Skin of body (tissue), 2 donors: ENCODE data around the gene ADGRF1. TPM values are rescaled to one million over a fixed set of nuclear protein-coding genes. Genes with fewer than 3 reads are reported as not detected.
"Not testable (repeated sequence)": the region's sequence is repeated elsewhere in the genome, so short reads cannot be mapped to it uniquely, and the experiment has no call there.

Experiments used
- DNase-seq: peaks from one replicate; lab custom pipeline; 2025; lab: John Stamatoyannopoulos, UW
- total RNA-seq: library from RNA; depleted of rRNA; stranded (reverse); fragments of >200 nt; gene quantifications from one replicate; pipeline ENCODE4 v1.2.3, GENCODE V29; 2014

The ADGRF1 gene
- total RNA-seq: 0.10 TPM

DNA sequence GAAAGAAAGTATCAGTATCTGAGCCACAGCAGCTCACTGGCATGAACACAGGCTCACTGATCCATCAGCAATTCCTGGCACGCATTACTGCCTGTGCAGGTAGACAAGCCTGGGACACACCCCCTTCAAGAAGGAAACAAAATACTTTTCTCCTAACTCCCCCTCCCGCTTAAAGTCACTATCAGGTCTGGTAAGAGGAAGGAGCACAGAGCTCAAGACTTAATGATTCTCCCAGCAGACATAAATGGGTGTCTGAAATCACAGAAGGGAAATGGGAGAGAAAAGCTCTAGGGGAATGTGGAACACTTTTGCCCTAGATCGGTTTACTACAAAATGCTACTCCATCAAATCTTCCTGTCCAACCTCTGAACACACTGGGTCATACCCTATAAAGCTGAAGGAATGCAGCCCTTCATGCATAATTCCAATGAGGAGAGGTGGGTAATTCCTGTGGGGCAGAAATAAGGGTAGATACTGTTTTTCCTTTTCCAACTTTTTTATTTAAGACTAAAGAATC, at the start of gene ADGRF1:
Gene ADGRF1 (minus strand): TSS at position 58 of the 517 bp plus-strand sequence. CDS start 13,271 bp downstream, outside the sequence.
- no peak for DNase-seq

DNA sequence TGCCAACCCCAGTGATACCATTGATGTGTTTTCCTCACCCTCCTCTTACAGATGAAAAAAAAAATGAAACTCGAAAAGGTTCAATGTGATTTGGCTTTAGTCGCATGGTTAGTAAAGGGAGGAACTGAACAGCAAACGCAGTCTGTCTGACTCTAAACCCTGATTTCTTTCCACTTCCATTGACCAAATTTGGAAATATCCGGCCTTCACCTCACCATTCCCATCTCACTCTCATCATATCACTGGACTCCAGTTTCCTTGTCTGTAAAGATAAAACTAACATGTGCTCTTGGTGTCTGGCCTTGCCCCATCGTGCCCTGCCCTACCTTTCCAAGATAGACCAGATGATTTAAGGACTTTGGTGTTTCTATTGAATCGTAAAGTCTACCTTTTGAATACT, 48.7 kb upstream of the ADGRF1 start:
- DNase-seq: no peak

DNA sequence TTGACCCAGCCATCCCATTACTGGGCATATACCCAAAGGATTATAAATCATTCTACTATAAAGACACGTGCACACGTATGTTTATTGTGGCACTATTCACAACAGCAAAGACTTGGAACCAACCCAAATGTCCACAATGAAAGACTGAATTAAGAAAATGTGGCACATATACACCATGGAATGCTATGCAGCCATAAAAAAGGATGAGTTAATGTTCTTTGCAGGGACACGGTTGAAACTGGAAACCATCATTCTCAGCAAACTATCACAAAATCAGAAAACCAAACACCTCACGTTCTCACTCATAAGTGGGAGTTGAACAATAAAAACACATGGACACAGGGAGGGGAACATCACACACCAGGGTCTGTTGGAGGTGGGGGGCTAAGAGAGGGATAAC, 47.3 kb upstream of the ADGRF1 start:
- not testable (repeated sequence) for DNase-seq

DNA sequence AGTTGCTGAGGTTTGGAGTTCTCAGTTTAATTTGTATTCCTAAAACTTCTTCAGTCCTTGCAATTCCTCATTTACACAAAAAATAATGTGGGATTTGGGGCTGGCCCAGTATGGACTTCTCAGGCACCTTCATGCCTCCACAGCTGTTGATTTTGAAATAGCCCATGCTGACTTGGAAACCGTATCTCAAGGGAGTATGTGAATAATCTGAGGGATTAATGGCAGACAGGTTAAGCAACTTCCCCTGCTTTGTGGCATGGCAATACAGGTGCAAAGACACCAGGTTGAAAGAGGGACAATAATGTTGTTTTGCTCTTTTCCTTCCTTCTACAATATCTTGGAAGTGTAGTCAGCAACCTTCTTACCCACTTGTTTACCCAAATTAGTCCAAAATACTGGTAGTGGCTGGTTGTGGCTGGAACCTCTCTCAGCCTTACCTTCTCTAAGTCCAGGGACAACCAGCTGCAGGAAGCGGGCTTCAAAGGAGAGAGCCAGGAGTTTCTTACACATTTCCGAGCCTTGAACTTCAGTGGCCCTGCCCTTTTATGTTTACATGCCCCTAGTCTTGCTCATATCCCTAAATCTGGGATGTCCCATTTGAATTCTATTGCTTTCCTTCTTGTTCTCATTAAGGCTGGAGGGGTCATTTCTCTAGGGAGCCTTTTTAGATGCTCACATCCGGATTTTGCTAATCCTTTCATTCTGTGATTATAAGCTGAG, 44.1 kb upstream of the ADGRF1 start:
- no peak for DNase-seq

DNA sequence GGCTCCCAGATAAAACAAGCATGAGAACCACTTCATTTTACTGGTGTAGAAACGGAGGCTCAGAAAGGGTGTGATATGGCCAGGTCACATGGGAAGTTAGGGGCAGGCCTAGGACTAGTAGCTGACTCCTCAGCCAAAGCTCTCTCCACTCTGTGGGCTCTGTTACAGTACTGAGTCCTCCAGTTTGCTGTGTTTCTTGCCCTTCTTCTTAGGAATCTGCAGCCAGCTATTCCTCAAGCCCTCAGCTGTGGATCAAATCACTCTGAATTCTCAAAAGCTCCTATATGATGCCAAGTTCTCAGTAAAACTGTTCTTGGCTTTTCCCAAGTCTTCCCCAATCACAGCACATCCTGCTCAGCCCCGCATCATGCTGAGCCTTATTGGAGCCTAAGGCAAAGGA, 42.5 kb upstream of the ADGRF1 start:
- DNase-seq: no peak

DNA sequence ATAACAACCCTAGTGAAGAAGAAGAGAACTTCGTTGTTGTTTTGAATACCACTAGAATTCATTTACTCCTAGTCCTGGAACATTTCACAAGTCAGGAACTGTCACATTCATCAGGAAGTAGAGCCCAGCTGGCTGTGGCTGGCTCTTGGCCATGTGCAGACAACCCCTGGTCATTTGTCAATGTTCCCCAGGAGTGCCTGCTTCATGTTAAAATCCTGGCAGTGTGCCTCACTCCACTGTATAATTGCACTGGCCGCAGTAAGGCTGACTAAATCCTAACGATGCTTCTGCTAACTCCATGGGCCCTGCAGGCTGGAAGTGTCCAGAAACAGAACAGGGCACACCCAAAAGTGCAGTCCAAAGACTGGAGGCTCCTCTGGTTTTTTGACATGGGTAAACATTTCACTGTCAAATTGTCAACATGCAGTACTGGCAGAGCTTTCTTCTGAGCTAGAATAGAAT, 41.5 kb upstream of the ADGRF1 start:
- peak; percentile 74 for DNase-seq

DNA sequence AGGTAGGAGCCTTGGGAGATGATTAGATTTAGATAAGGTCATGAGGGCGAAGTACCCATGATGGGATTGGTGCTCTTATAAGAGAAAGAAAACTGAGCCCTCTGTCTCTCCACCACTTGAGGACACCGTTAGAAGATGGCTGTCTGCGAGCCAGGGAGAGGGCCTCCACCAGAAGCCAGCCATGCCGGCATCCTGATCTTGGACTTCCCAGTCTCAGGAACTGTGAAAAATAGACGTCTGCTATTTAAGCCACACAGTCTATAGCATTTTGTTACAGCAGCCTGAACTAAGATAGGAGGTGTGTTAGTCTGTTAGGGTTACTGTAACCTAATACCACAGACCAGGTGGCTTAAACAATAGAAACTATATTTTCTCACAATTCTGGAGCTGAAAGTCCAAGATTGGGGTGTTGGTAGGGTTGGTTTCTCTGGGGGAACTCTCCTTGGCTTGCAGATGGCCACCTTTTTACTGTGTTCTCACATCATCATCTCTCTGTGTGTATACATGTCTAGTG, 38.0 kb upstream of the ADGRF1 start:
- no peak for DNase-seq

DNA sequence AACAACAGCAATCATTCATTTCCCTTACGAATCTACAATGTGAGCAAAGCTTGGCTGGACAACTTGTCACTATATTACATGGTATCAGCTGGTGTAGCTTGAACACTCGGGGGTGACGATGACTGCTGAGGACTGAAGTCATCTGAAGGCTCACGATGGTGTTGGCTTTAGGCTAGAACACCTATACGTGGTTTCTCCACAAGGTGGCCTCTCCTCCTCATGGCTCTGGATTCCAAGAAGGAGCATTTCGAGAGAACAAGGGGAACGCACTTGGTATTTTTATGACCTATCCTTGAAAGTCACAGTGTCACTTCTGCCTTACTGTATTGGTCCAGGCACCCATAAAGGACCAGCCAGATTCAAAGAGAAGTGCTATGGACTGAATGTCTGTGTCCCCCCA, 37.5 kb upstream of the ADGRF1 start:
- no peak for DNase-seq

DNA sequence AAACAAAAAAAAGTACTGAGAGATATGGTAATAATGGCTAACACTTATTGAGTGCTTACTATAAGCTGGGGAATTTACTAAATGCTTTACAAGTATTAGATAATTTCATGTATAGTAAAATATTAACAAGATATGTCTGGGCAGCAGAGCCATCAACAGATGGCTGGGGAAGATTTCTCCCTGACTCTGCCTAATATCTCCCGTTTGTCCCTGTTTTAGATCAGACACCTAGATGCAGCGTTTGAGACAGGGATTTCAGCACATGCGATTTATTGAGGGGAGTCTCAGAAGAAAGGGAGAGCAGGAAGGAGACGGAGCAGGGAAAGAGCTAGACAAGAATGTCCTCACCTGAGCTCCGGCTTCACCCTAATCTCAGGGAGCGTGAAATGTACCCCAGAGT, 36.9 kb upstream of the ADGRF1 start:
- DNase-seq: no peak

DNA sequence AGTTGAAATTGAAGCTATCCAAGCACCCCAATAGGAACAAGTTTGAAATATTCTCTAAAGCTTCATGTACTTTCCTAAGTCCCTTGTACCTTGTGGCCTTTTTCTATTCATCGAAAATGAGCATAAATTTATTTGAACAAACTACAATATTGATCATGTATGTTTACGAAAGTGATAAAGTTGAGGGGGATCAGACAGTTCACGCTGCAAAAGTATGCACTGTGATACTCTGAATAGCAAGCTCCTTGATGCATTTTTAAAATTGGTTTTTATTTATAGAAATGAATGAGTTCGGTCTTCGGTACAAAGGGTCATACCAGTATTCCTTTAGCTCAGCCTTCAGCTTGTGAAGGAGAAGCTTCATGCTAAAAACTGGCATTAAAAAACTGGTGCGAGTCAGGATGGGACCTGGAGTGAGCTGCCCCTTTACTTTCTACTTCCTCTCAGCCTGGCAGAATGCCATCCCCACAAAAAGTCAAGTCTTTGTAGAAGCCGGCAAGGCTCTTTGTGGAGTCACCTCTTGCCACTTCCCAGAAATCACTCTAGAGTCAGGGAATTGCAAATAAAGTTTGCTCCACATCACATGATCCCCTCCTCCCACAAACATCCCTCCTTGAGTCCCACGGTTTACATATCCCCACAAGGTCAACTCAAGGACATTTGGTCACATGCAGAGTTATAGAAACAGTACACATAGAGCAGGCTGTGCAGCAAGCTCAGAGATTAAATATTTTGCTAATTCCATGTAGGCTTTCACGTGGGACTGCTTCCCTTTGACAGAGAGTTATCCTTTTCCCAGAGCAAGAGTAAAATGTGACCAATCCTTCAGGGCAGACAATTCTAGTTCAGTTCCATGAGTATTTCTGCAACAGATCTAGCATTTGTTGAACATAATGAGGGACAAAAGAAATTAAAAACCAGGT, 34.6 kb upstream of the ADGRF1 start:
- no peak for DNase-seq

DNA sequence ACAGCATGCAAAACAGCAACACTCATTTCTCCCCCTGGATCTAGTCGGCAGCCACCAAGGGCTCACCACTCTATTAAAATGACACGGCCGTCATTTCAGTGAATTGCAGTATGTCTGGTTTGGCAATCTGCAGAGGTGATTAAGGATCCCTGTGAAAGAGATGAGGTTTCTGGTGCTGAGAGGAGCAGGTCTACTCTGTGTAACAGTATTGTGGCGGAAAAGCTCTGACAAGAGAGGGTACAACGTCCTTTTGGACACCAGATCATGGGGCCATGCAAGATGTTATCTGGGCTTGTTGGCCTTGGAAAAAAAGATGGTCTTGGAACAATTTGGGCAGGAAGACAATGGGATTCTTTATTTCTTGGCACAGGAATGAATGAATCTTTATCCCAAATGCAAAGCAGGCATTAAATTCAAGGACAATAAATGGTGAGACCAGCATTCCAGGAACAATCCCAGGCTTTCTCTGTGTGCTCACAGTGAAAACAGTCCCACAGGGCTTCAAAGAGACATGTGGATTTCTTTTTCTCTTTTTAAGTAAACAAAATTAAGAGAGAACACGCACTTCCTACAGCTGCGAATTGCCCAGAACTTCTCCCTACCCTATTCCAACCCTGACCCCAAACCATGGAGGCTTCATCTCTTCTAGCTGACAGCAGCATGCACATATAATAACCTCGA, 33.7 kb upstream of the ADGRF1 start:
- DNase-seq: no peak

DNA sequence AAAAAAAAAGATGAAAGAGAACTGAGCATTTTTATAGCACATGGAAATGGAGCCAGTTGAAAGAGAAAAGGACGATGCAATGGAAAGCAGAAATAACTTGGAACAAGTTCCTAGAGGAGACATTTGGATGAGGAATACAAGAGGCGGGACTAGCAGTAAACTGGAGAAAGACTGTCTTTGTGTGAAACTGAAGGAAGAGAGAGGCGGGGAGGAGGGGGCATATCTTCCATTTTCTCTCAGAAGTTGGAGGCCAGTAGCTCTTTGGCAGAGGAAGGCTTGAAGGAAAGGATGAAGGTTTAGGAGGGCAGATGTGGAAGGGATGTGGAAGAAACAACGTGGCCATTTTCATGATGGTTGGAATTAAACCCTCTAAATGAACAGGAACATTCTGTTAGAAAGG, 33.0 kb upstream of the ADGRF1 start:
- no peak for DNase-seq

DNA sequence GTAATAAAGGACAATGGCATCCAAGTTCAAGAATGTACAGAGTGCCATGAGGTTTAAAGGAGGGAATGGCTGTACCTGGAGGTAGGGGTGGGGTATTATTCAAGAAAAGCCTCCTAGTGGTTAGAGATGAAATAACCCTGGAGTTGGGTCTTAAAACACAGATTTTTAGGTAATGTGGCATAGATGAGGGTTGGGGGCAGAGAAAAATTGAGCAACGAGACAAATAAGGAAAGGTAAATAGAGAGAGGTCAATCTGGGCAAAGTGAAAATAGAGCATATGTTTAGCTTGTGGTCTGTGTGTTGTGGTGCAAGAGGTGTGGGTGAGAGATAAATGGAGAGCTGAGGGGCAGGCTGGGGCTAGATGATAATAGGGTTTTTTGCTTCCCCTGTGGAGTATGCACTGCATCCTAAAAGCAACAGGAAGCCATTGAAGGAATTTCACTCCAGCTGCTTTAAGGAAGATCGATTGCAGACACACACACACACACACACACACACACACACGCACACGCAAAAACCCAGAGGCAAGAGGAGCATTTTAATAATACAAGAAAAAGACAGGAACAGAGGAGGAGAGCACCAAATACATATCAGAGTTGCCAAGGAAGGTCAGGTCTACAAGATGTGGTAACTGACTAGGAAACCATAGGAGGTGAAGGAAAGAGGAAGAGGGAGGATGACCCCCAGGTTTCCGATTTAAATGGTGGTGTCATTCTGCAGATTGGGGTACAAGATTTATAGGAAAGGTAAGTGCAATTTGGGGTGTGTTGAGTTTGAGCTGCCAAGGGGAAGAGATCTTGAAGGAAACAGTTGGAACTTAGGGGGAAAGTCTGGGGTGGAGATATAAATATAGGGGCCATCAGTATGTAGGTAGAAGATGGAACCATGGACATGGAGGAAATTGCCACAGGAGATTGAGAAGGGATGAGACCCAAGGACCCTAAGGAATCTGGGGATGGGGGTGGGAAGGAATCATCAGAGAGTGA, 31.3 kb upstream of the ADGRF1 start:
- DNase-seq: no peak

DNA sequence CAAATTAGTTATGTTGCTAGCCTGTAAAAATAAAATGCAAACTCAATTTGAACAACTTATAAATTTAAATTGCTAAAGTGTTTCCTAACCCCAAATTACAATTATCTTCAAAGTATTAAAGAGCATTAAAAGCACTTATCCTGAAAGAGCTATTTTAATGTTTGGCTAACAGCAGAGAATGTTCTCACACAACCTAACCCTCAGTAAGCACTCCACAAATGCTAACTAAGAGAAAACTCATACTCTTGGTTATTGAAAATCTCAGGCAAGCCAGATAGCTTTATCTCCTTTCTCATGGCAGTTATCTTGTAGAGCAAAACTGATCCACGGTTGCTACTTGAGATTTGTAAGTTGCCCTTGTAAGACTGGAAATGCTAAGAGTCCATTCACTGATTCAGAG, 30.5 kb upstream of the ADGRF1 start:
- DNase-seq: no peak

DNA sequence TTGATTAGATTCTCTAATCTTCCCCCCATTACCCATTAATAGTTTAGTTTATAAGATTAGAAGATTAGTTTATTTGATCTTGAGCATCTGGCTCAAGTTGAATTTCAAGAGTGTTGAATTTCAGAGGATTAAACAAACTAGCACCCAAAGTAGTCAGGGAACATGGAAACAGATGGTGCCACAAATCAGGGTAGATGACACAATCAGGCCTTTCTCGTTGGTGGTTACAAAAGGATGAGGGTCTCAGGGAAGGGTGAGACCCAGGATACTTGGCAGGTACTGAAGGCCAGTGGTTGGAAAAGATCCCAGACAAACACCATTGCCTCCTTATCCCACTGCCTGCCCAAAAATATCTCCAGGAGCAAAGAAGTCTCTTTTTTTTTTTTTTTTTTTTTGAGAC, 29.5 kb upstream of the ADGRF1 start:
- no peak for DNase-seq

DNA sequence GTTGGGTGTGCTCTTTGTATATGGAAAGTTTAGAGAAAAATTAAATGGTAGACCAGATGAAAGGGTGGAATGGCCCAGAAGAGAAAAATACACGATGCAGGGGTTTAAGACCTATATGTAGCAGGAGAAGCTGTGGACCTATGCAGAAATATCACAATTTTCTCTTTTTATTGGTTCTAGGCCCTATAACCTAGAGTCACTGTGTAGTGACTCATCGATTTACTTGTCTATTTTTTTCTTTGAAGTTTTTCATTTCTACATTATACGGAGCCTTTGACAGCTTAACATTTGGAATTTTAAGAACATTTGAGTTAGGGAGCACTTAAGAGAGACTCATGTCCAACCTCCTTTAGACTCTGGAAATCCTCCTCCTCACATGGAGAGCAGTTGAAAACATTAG, 28.3 kb upstream of the ADGRF1 start:
- DNase-seq: no peak

DNA sequence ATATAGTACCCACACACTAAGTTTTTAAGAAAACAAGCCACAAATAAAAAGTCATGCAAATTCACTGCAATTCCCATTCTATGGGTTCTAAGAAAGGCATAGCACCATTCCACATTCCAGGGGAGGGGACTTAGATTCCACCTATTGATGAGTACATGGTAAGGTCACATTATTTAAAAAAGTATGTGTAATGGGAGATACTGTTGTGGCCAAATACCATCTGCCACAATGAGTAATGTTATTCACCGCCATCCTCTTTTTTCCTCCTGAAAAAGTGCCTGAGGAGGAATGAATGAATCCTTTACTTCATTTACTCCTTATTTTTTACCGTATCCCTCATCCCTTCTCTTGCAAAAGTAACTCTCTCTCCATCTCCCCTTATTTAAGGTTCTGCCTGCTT, 27.0 kb upstream of the ADGRF1 start:
- DNase-seq: no peak

DNA sequence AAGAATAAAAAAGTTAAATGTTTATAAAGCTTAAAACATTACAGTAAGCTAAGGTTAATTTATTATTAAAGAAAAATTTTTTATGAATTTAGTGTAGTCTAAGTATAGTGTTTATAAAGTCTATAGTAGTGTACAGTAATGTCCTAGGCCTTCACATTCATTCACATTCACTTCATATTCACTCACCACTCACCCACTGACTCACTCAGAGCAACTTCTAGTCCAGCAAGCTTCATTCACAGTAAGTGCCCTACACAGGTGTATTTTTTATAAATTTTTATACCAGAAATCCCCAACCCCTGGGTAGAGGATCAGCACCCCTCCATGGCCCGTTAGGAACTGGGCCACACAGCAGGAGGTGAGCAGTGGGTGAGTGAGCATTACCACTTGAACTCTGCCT, 24.3 kb upstream of the ADGRF1 start:
- DNase-seq: no peak

DNA sequence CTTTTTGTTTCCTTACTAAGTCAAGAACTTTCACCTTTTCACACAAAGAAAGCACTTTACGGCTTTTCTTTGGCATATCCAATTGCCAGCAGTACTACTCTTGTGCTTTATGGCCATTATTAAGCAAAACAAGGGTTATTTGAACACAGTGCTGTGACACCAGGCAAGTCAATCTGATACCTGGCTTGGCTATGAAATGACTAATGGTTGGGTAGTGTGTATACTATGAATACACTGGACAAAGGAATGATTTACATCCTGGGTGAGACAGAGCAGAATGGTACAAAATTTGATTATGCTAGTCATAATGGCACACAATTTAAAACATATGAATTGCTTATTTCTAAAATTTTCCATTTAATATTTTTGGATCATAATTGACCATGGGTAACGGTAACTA, 22.1 kb upstream of the ADGRF1 start:
- no peak for DNase-seq

DNA sequence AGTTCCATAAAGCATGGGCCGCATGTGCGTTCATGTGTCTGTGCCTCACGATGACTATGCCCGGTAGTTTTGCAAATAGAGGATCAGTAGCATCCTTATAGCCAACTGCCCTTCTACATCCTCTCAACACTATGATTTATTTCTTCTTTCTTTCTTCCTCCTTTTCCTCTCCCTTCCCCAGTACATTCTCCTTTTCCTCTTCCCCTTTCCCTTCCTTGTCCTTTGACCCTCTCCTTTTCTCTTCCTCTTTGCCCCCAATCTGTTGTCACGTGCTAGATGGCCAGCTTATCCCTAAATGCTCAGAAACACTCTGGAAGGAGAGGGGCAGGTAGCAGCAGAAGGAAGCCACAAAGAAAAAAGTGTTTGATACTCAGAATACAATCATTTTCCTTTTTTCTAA, 20.2 kb upstream of the ADGRF1 start:
- DNase-seq: no peak
